HG03064 (cell line): Measurements from ENCODE around the gene ADAT3.
"Not testable (repeated sequence)": the region's sequence is repeated elsewhere in the genome, so short reads cannot be mapped to it uniquely, and the experiment has no call there.

Experiments used
- ATAC-seq: cut with Tn5 transposase; IDR thresholded peaks from one replicate; pipeline ENCODE4 v1.9.1; 2021; ENCODE audit warnings: low read depth; ENCODE audit not compliant: unreplicated experiment

ADAT3 gene

GRCh38 chr19:1882786-1883692, 22.2 kb upstream of the ADAT3 start:
- ATAC-seq = no peak

GRCh38 chr19:1883784-1884183, 21.4 kb upstream of the ADAT3 start:
- no peak for ATAC-seq

- ATAC-seq = no peak
Observed at GRCh38 chr19:1884291-1884718, 20.9 kb upstream of the ADAT3 start.

- no peak for ATAC-seq
Observed at GRCh38 chr19:1884719-1885334, 20.4 kb upstream of the ADAT3 start.

GRCh38 chr19:1885398-1886119, 19.6 kb upstream of the ADAT3 start, which contains the start of gene ABHD17A:
TSS of gene ABHD17A (minus strand) at chr19:1885496. CDS start at chr19:1881566, 3,930 bp downstream.
- ATAC-seq = not testable (repeated sequence)

GRCh38 chr19:1886360-1886759, 18.8 kb upstream of the ADAT3 start:
- ATAC-seq = not testable (repeated sequence)

- no peak for ATAC-seq
Observed at GRCh38 chr19:1888385-1888784, 16.8 kb upstream of the ADAT3 start.

- ATAC-seq = no peak
Observed at GRCh38 chr19:1889907-1890306, 15.3 kb upstream of the ADAT3 start.

- no peak for ATAC-seq
Observed at GRCh38 chr19:1893791-1894190, 11.4 kb upstream of the ADAT3 start.

- no peak for ATAC-seq
Observed at GRCh38 chr19:1896508-1896907, 8.7 kb upstream of the ADAT3 start.

GRCh38 chr19:1901940-1902404, 3.2 kb upstream of the ADAT3 start:
- no peak for ATAC-seq

- no peak for ATAC-seq
Observed at GRCh38 chr19:1902923-1903322, 2.3 kb upstream of the ADAT3 start.

GRCh38 chr19:1904860-1905109, 414 bp upstream of the ADAT3 start:
- no peak for ATAC-seq

- no peak for ATAC-seq
Observed at GRCh38 chr19:1905863-1906375, 720 bp downstream of the ADAT3 start.

- no peak for ATAC-seq
Observed at GRCh38 chr19:1906985-1907562, 1.9 kb downstream of the ADAT3 start.

GRCh38 chr19:1907563-1908363, 2.6 kb downstream of the ADAT3 start:
- ATAC-seq = no peak

GRCh38 chr19:1908364-1908678, 3.1 kb downstream of the ADAT3 start:
- ATAC-seq = no peak

- no peak for ATAC-seq
Observed at GRCh38 chr19:1909761-1910080, 4.5 kb downstream of the ADAT3 start.

GRCh38 chr19:1910177-1910576, 5.0 kb downstream of the ADAT3 start:
- ATAC-seq = no peak

GRCh38 chr19:1911098-1911497, 5.9 kb downstream of the ADAT3 start:
- ATAC-seq = no peak
